Measurements from ENCODE around the gene ALCAM.

The ALCAM gene

GRCh38 chr3:105495021-105495420, 128.3 kb downstream of the ALCAM start:
- Mint-ChIP-seq H3K27me3 (ENCODE audit: low read depth, poor library complexity) (no peaks in the 10 kb centered on the region), H3K9me3 (peaks cover 25% of the 10 kb centered on the region), H3K4me1 (peaks cover 22% of the 10 kb centered on the region), H3K4me3 (no peak overlapping the region), H3K27ac (peak overlapping the region; percentile 17), H3K36me3 (ENCODE audit: low read depth) (peaks cover 41% of the 10 kb centered on the region)
- DNase-seq: no peak
- no peak for TF ChIP-seq CTCF (IDR thresholded peaks at IDR 0.05)

GRCh38 chr3:105496343-105496742, 129.6 kb downstream of the ALCAM start:
- H3K27me3 Mint-ChIP-seq (ENCODE audit: low read depth, poor library complexity): no peaks in the 10 kb centered on the region
- peaks cover 28% of the 10 kb centered on the region for H3K36me3 Mint-ChIP-seq (ENCODE audit: low read depth)
- no peak overlapping the region for H3K4me3 Mint-ChIP-seq
- no peak for DNase-seq
- peaks cover 35% of the 10 kb centered on the region for H3K4me1 Mint-ChIP-seq
- H3K9me3 Mint-ChIP-seq: peaks cover 11% of the 10 kb centered on the region
- no peak for TF ChIP-seq CTCF (IDR thresholded peaks at IDR 0.05)
- peak overlapping the region; percentile 93 for H3K27ac Mint-ChIP-seq

- Mint-ChIP-seq H3K27ac (no peak overlapping the region), H3K4me3 (no peak overlapping the region), H3K27me3 (ENCODE audit: low read depth, poor library complexity) (no peaks in the 10 kb centered on the region), H3K9me3 (peaks cover 2% of the 10 kb centered on the region), H3K4me1 (peaks cover 39% of the 10 kb centered on the region), H3K36me3 (ENCODE audit: low read depth) (peaks cover 17% of the 10 kb centered on the region)
- TF ChIP-seq CTCF (IDR thresholded peaks at IDR 0.05): no peak
- DNase-seq: no peak
Observed at GRCh38 chr3:105497386-105497785, 130.7 kb downstream of the ALCAM start.

- peaks cover 51% of the 10 kb centered on the region for H3K4me1 Mint-ChIP-seq
- H3K36me3 Mint-ChIP-seq (ENCODE audit: low read depth): peaks cover 11% of the 10 kb centered on the region
- H3K9me3 Mint-ChIP-seq: no peaks in the 10 kb centered on the region
- H3K27me3 Mint-ChIP-seq (ENCODE audit: low read depth, poor library complexity): no peaks in the 10 kb centered on the region
- TF ChIP-seq CTCF (IDR thresholded peaks at IDR 0.05): no peak
- no peak for DNase-seq
- peak overlapping the region; percentile 70 for H3K27ac Mint-ChIP-seq
- H3K4me3 Mint-ChIP-seq: no peak overlapping the region
Observed at GRCh38 chr3:105499961-105500360, 133.3 kb downstream of the ALCAM start.

- DNase-seq: no peak
- Mint-ChIP-seq H3K27ac (peak overlapping the region; percentile 90), H3K4me3 (no peak overlapping the region), H3K4me1 (peaks cover 44% of the 10 kb centered on the region), H3K9me3 (no peaks in the 10 kb centered on the region), H3K27me3 (ENCODE audit: low read depth, poor library complexity) (no peaks in the 10 kb centered on the region), H3K36me3 (ENCODE audit: low read depth) (peaks cover 6% of the 10 kb centered on the region)
- TF ChIP-seq CTCF (IDR thresholded peaks at IDR 0.05): no peak
Observed at GRCh38 chr3:105502333-105502732, 135.6 kb downstream of the ALCAM start.

- DNase-seq: no peak
- TF ChIP-seq CTCF (IDR thresholded peaks at IDR 0.05): no peak
- H3K27ac Mint-ChIP-seq: peak overlapping the region; percentile 38
- H3K4me1 Mint-ChIP-seq: peaks cover 44% of the 10 kb centered on the region
- no peak overlapping the region for H3K4me3 Mint-ChIP-seq
- peaks cover 3% of the 10 kb centered on the region for H3K36me3 Mint-ChIP-seq (ENCODE audit: low read depth)
- H3K9me3 Mint-ChIP-seq: no peaks in the 10 kb centered on the region
- no peaks in the 10 kb centered on the region for H3K27me3 Mint-ChIP-seq (ENCODE audit: low read depth, poor library complexity)
Observed at GRCh38 chr3:105503191-105503593, 136.5 kb downstream of the ALCAM start.
